Fibroblast of lung (primary cell): ENCODE data around the gene SNX5. TPM values are rescaled to one million over a fixed set of nuclear protein-coding genes. Genes with fewer than 3 reads are reported as not detected.

Source experiments
- DNase-seq, 2 donors: peaks; one replicate each; pipeline versions ENCODE4 v3.0.0 to v3.0.0-alpha.2; 2010; ENCODE audit warnings: low read depth in 2 of 2
- H2AFZ ChIP-seq: 2 replicates; pipeline ENCODE4 v1.5.1; 2012; ENCODE audit warnings: low read length, control low read depth, inconsistent platforms
- H3K27ac ChIP-seq: 2 replicates; pipeline ENCODE4 v1.5.1; 2011; ENCODE audit warnings: low read length, control low read depth; ENCODE audit not compliant: insufficient read depth
- H3K27me3 ChIP-seq: 2 replicates; pipeline ENCODE4 v1.5.1; 2011; ENCODE audit warnings: mild to moderate bottlenecking, low read length; ENCODE audit not compliant: control insufficient read depth, insufficient read depth
- H3K36me3 ChIP-seq: 2 replicates; pipeline ENCODE4 v1.5.1; 2011; ENCODE audit warnings: low read length; ENCODE audit not compliant: control insufficient read depth, insufficient read depth
- H3K4me1 ChIP-seq: 2 replicates; pipeline ENCODE4 v1.5.1; 2011; ENCODE audit warnings: low read length; ENCODE audit not compliant: control insufficient read depth, insufficient read depth; ENCODE audit errors: extremely low read depth
- H3K4me2 ChIP-seq: 2 replicates; pipeline ENCODE4 v1.5.1; 2011; ENCODE audit warnings: low read length, control low read depth; ENCODE audit not compliant: insufficient read depth; ENCODE audit errors: extremely low read depth
- H3K4me3 ChIP-seq, 4 experiments: fragments of 200-600 bp in 1 of 4; sonication (generic) in 1 of 4; replicated peaks in 1 of 4; 2 replicates each; pipeline ENCODE4 v1.5.1; 2011 to 2016; ENCODE audit warnings: low read length in 4 of 4, low read depth in 3 of 4, mild to moderate bottlenecking in 3 of 4, control low read depth in 2 of 4, inconsistent platforms in 1 of 4, mixed read lengths in 1 of 4; ENCODE audit not compliant: insufficient read depth in 1 of 4; ENCODE audit errors: control extremely low read depth in 1 of 4
- H3K79me2 ChIP-seq: 2 replicates; pipeline ENCODE4 v1.5.1; 2012; ENCODE audit warnings: mild to moderate bottlenecking, low read length, inconsistent platforms; ENCODE audit not compliant: control insufficient read depth, insufficient read depth
- H3K9ac ChIP-seq: 2 replicates; pipeline ENCODE4 v1.5.1; 2011; ENCODE audit warnings: mild to moderate bottlenecking, low read length, control low read depth; ENCODE audit not compliant: insufficient read depth
- H3K9me3 ChIP-seq: 2 replicates; pipeline ENCODE4 v1.5.1; 2012; ENCODE audit warnings: low read depth, low read length; ENCODE audit not compliant: control insufficient read depth, insufficient read depth
- H4K20me1 ChIP-seq: 2 replicates; pipeline ENCODE4 v1.5.1; 2011; ENCODE audit warnings: low read length; ENCODE audit not compliant: control insufficient read depth, insufficient read depth; ENCODE audit errors: extremely low read depth
- CTCF ChIP-seq, 2 donors: IDR thresholded peaks in 1 of 2; conservative IDR thresholded peaks in 1 of 2; 1 replicate in 1 of 2; 2 replicates in 1 of 2; pipeline ENCODE4 v1.5.1; 2011 to 2012; ENCODE audit warnings: low read length in 2 of 2, control low read depth in 1 of 2, inconsistent platforms in 1 of 2, low read depth in 1 of 2, mild to moderate bottlenecking in 1 of 2
- EZH2 ChIP-seq: IDR thresholded peaks from 2 replicates; pipeline ENCODE4 v1.5.1; 2012; ENCODE audit warnings: low read length, control low read depth, mild to moderate bottlenecking; ENCODE audit errors: missing control alignments
- polyA plus RNA-seq, 2 donors: library from polyadenylated mRNA; depleted of rRNA in 1 of 2; stranded (reverse) in 1 of 2; unstranded in 1 of 2; fragments of >200 nt; gene quantifications; 2 replicates each; pipeline ENCODE4 v1.2.1, GENCODE V29; 2011 to 2012; ENCODE audit warnings: missing spikeins in 1 of 2
- total RNA-seq: library from RNA; depleted of rRNA; stranded (reverse); fragments of >200 nt; gene quantifications from 2 replicates; pipeline ENCODE4 v1.2.1, GENCODE V29; 2014

The SNX5 gene
- total and polyA plus RNA-seq, 2 donors (not counting 1 experiment from before 2014, with no cell fraction given), result 73.5 to 127 TPM

- Histone ChIP-seq H4K20me1 (no peaks in the 10 kb centered on the region), H3K9ac (no peak overlapping the region), H3K79me2 (no peaks in the 10 kb centered on the region), H3K27ac (no peak overlapping the region), H3K27me3 (no peaks in the 10 kb centered on the region), H3K4me2 (no peak overlapping the region), H3K9me3 (no peaks in the 10 kb centered on the region), H3K36me3 (no peaks in the 10 kb centered on the region), H3K4me3 (no peak overlapping the region), H3K4me1 (no peaks in the 10 kb centered on the region), H2AFZ (no peak overlapping the region)
- TF ChIP-seq CTCF (conservative IDR thresholded peaks at IDR 0.05 in 1 of 2, IDR thresholded peaks at IDR 0.05 in 1 of 2; ENCODE audit: low read depth in 1 of 2, low read length in 2 of 2) (no peak), EZH2 (no peak)
- DNase-seq, result no peak
Observed at GRCh38 chr20:17901971-17902370, 66.6 kb downstream of the SNX5 start.

GRCh38 chr20:17898548-17898994, 70.0 kb downstream of the SNX5 start:
- DNase-seq, result peak; percentile 57 to 80
- H3K27ac ChIP-seq, result no peak overlapping the region
- no peak overlapping the region for H3K9ac ChIP-seq
- H3K36me3 ChIP-seq, result no peaks in the 10 kb centered on the region
- peaks cover 7% of the 10 kb centered on the region for H3K4me1 ChIP-seq
- H3K79me2 ChIP-seq, result no peaks in the 10 kb centered on the region
- no peaks in the 10 kb centered on the region for H4K20me1 ChIP-seq
- H3K9me3 ChIP-seq, result no peaks in the 10 kb centered on the region
- H2AFZ ChIP-seq, result no peak overlapping the region
- no peak overlapping the region for H3K4me2 ChIP-seq
- no peak overlapping the region for H3K4me3 ChIP-seq
- TF ChIP-seq EZH2, result no peak
- TF ChIP-seq CTCF (conservative IDR thresholded peaks at IDR 0.05 in 1 of 2, IDR thresholded peaks at IDR 0.05 in 1 of 2; ENCODE audit: low read depth in 1 of 2, low read length in 2 of 2), result peak; percentile 96 to 99
- H3K27me3 ChIP-seq, result no peaks in the 10 kb centered on the region

- Histone ChIP-seq H3K36me3 (no peaks in the 10 kb centered on the region), H3K27ac (no peak overlapping the region), H3K4me2 (no peak overlapping the region), H4K20me1 (no peaks in the 10 kb centered on the region), H3K4me3 (no peak overlapping the region), H3K79me2 (no peaks in the 10 kb centered on the region), H3K4me1 (peaks cover 7% of the 10 kb centered on the region), H3K9ac (no peak overlapping the region), H2AFZ (no peak overlapping the region), H3K27me3 (no peaks in the 10 kb centered on the region), H3K9me3 (no peaks in the 10 kb centered on the region)
- TF ChIP-seq CTCF (conservative IDR thresholded peaks at IDR 0.05 in 1 of 2, IDR thresholded peaks at IDR 0.05 in 1 of 2; ENCODE audit: low read depth in 1 of 2, low read length in 2 of 2), result no peak
- no peak for TF ChIP-seq EZH2
- no peak for DNase-seq
Observed at GRCh38 chr20:17897566-17898307, 70.9 kb downstream of the SNX5 start.
